NK-92 (cell line): Measurements from ENCODE around the gene HUS1B.

ENCODE experiments used
- DNase-seq: peaks from one replicate; lab custom pipeline; 2025; ENCODE audit not compliant: unreplicated experiment; lab: John Stamatoyannopoulos, UW

HUS1B gene

GRCh38 chr6:624979-625378 is 31.9 kb downstream of the HUS1B start:
- DNase-seq = no peak

DNA sequence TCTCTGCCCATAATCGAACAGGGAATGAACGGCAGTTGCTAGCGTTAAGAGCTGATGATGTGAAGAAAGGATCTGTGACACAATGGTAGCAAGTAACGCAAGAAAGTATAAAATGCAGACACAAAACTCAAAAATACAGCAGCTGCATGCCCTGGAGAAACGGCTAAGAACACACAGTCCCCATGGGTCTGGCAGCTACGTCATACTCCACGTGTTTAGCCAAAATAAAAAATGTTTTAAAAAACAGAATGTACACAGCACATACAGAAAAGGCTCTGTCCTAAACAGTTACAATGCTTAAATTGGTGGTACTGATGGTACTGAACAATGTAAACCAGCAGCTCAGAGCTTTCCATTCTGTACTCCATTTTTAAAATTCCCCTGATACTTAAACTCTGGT is 34.4 kb downstream of the HUS1B start:
- no peak for DNase-seq

- DNase-seq = no peak
Measured at GRCh38 chr6:621931-622330, 35.0 kb downstream of the HUS1B start.

DNA sequence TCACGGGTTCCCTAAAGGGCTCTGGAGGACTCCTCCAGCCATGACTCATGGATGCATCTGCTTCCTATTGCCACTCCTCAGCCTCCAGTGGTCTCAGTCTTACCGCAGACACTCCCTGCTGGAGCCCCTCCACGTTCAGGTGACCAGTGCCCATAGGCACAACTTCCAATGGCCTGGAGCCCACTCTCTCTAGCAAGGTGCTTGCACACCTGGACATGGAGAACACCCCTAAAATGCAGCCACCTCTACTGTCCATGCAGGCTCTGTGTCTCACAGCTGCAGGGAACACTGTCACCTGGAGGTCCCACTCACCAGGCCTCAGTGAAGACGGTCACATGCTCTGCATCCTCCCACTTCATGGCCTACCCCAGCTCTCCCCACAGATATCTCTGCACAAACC is 36.0 kb downstream of the HUS1B start:
- DNase-seq = no peak

DNA sequence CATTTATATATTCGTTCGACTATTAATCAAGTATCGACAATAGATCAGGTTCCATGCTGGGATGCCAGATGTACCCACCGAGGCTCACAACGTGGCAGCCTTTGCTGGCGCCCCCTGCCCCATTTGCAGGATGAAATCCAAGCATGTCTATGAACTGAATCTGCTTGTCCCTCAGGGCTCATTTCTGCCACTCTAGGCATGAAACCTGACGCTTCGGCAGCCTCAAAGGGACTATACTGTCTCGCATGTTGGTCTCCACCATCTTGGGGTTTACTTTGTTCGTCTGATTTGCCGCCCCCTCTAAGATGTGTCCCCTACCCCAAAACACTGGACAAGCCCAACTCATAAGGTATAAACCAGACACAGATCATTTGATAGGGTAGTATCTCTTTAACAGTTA is 36.7 kb downstream of the HUS1B start:
- no peak for DNase-seq

DNA sequence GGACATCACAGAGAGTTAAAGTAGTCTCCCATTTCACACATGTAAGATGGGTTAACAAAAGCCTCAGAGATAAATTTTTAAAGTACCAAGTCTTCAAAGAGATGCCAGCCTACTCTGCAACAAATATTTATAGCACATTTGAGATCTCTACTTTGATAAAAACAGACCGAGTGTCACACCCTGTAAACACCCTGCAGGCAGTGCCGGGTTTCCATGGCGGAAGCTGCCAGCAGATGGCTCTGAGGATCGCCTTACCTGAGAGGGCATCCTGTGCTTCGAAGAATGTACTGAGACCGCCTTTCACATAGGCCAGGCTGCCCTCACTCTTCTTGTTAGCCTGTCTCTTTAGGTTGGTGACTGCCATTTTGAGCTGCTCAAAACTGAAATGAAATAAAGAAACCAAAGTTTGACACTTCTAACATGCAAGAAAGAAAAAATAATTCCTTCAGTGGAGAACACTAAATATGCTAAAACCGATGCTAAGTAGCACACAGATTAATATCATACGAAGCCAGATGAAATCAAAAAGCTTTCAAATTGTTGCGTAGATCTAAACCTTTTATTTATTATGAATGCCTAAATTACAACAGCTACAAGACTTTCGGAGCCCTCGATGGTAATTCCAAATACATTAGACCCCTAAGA is 39.3 kb downstream of the HUS1B start:
- DNase-seq = no peak

- no peak for DNase-seq
Measured at GRCh38 chr6:613981-614380, 42.9 kb downstream of the HUS1B start.

DNA sequence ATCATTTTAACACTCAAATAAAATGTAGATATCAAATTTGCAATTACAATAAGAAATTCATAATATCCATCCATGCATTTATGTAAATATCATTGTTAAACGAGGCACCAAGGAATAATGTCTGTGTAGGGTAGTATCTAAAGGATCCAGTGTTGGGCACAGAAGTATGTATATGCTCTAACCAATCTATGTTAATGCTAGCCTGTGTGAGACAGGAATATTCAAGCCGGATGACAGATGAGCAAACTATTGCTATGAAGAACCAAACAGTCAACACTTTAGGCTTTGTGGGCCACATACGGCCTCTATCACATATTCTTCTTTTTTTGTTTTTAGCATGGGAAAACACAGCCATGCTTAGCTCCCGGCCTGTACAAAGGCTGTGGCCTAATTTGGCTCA is 45.0 kb downstream of the HUS1B start:
- no peak for DNase-seq

DNA sequence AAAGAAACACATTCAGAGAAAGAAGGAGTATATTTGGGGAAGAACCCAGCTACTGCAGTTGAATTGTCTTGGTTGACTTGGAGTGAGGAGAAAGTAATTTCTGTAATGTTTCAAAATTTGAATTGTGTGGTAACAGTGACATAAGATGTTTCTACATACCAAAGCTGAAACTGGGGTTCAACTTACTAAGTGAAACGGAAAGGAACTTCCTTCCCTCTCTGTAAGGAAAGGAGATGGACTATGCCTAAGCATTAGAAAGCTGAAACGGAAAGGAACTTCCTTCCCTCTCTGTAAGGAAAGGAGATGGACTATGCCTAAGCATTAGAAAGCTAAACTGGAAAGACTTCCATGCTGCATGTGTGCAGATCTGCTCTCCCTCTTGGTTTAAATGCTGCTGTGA is 46.0 kb downstream of the HUS1B start:
- DNase-seq = no peak

DNA sequence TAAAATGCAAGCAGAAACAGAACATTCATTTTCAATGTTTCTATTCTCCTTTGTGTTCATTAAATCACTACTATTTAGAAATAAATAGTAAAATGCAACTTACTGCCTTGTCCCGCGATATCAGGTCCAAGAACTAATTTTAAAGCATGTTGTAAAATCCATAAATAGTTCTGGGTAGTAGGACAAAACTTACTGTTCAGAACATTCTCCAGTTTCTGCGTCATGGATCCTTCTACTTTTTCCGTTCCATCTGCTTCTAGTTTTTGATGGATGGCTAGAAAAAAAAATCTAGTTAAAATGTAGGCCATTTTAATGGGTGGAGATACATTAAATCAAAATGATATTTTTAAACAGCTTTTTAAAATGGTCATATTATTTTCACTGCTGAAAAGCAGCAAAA is 47.0 kb downstream of the HUS1B start:
- DNase-seq = no peak

GRCh38 chr6:606829-607379 is 50.0 kb downstream of the HUS1B start:
- no peak for DNase-seq
